ENCODE data around the gene SPNS2.

SPNS2 gene

DNA sequence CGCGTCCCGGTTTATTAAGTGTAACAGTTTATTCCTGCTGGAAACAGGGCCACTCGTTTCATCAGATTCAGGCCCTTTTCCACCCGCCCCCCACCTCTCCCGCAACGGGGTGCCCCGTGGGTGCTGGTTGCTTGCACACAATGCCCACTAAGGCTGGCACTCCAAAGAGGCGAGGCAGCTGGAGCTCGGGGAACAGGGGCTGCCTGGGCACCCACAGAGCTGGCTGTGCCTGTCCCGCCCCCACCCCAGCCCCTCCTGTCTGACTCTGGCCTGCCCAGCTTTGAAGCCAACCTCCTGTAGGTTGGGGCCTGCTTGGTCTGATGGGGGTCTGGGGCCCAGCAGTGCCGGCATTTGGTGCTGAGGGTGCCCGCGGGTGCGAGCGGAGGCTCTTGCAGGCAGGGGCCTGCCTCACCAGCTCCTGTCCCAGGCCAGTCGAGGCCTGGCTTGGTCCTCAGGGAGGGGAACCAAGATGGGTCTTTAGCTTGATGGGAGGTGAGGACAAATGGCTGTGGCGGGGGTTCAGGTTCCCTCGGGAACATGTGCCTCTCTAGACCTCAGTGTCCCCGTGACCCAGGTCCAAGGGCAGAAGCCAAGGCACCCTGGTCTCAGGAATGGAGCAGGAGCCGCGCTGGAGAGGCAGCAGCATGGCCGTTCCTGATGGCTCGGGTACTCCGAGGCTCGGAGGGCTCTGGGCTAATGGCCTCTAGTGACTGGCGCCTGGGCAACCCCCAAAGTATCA, 36.4 kb downstream of the SPNS2 start:
- FAIRE-seq (no peak), DNase-seq (ENCODE audit: insufficient read length, low spot score) (no peak)
- TF ChIP-seq, protein P1, sequence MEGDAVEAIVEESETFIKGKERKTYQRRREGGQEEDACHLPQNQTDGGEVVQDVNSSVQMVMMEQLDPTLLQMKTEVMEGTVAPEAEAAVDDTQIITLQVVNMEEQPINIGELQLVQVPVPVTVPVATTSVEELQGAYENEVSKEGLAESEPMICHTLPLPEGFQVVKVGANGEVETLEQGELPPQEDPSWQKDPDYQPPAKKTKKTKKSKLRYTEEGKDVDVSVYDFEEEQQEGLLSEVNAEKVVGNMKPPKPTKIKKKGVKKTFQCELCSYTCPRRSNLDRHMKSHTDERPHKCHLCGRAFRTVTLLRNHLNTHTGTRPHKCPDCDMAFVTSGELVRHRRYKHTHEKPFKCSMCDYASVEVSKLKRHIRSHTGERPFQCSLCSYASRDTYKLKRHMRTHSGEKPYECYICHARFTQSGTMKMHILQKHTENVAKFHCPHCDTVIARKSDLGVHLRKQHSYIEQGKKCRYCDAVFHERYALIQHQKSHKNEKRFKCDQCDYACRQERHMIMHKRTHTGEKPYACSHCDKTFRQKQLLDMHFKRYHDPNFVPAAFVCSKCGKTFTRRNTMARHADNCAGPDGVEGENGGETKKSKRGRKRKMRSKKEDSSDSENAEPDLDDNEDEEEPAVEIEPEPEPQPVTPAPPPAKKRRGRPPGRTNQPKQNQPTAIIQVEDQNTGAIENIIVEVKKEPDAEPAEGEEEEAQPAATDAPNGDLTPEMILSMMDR (IDR thresholded peaks at IDR 0.05; ENCODE audit: insufficient read depth, missing control alignments) = no peak

GRCh38 chr17:4535667-4536258, 37.1 kb downstream of the SPNS2 start:
- DNase-seq (ENCODE audit: insufficient read length, low spot score) = no peak
- no peak for FAIRE-seq
- TF ChIP-seq, protein P1 (IDR thresholded peaks at IDR 0.05; ENCODE audit: insufficient read depth, missing control alignments) = no peak

GRCh38 chr17:4536259-4536741, 37.6 kb downstream of the SPNS2 start:
- TF ChIP-seq, protein P1 (IDR thresholded peaks at IDR 0.05; ENCODE audit: insufficient read depth, missing control alignments) = no peak
- FAIRE-seq (no peak), DNase-seq (ENCODE audit: insufficient read length, low spot score) (no peak)

DNA sequence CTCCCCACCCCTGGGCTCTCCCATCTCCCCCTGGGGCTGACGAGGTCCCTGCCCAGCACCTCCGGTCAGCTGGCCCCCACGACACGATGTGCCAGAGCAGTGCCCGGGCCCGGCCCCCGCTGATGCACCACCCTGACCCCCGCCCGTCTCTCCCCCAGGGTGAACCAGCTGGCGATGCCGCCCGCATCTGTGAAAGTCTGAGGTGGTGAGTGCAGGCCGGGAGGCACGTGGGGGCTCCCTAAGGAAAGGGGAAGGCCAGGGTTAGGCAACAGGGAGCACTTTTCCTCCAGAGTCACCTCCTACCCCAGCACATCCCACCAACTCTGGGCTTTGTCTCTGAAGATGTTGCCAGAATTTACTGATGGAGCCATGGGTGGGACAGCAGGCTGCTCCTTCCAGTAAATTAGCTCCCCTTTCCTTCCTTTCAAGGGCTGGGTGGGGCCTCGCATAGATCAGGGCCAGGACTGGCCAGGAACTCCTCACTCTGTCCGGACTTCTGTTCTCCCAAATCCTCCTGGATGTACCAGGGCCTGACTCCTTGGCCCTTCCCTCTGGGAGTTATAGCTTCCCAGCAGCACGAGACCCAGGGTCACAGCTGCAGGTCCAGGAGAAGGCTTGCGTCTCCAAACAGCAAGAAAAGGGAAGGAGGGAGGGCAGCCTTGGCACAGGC, 38.2 kb downstream of the SPNS2 start:
- no peak for FAIRE-seq
- TF ChIP-seq, protein P1 (IDR thresholded peaks at IDR 0.05; ENCODE audit: insufficient read depth, missing control alignments) = no peak
- DNase-seq (ENCODE audit: insufficient read length, low spot score) = no peak

GRCh38 chr17:4537451-4538235, 39.0 kb downstream of the SPNS2 start:
- DNase-seq (ENCODE audit: insufficient read length, low spot score) (no peak), FAIRE-seq (no peak)
- TF ChIP-seq, protein P1 (IDR thresholded peaks at IDR 0.05; ENCODE audit: insufficient read depth, missing control alignments) = no peak

DNA sequence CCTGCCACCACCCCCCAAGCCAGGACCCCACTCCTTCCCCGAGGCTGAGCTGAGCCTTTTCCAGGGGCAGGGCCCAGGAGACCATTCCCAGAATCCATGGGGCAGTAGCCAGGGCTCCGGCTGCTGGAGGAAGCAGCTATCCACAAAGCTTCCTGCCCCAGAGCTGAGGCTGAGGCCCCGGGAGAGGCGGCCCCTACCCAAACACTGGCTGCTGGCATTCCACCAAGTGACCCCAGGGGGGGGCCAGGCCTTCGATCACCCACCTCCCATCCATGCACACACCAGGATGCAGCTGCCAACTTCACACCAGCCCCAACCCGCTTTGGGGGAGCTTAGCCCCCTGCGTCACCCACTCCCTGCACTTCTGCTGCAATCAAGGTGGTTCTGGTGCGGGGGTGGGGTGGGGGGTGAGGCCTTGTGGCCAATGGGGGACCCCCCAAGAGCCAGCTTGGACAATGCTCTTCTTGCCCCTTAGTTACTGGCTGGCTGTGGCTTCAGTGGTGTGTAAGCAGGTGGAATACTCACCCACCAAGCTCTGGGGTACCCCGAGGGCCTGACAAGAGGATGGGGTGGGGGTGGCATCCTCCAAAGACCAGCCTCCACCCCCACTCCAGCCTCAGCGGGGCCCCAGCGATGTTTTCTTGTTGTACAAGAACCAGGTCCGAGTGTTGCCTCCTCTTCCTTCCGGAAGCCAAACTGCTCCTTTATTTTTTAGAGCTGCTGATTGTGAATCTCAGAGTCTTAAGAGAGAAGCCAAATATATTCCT, 39.7 kb downstream of the SPNS2 start:
- FAIRE-seq (no peak), DNase-seq (ENCODE audit: insufficient read length, low spot score) (no peak)
- TF ChIP-seq, protein P1 (IDR thresholded peaks at IDR 0.05; ENCODE audit: insufficient read depth, missing control alignments) = no peak

Measured in D721Med (cell line).